HG03039 (cell line): ENCODE data around the gene SERPINB5.

Experiments used
- ATAC-seq: cut with Tn5 transposase; IDR thresholded peaks from one replicate; pipeline ENCODE4 v1.9.1; 2021; ENCODE audit warnings: mild to moderate bottlenecking, moderate library complexity; ENCODE audit not compliant: unreplicated experiment

SERPINB5 gene

GRCh38 chr18:63467699-63468098 is 9.1 kb upstream of the SERPINB5 start:
- ATAC-seq: no peak

- ATAC-seq: no peak
These were observed 8.2 kb upstream of the SERPINB5 start for GRCh38 chr18:63468575-63468974.

GRCh38 chr18:63470751-63471150 is 6.0 kb upstream of the SERPINB5 start:
- ATAC-seq: no peak

- no peak for ATAC-seq
These were observed 4.4 kb upstream of the SERPINB5 start for GRCh38 chr18:63472380-63472779.

GRCh38 chr18:63477200-63477599 is 442 bp downstream of the SERPINB5 start:
- ATAC-seq: no peak

GRCh38 chr18:63477968-63478367 is 1.2 kb downstream of the SERPINB5 start:
- ATAC-seq: no peak

GRCh38 chr18:63479826-63480225 is 3.1 kb downstream of the SERPINB5 start:
- ATAC-seq: no peak

GRCh38 chr18:63480476-63480875 is 3.7 kb downstream of the SERPINB5 start:
- no peak for ATAC-seq

- ATAC-seq: no peak
These were observed 4.2 kb downstream of the SERPINB5 start for GRCh38 chr18:63480915-63481314.

GRCh38 chr18:63487676-63488075 is 10.9 kb downstream of the SERPINB5 start:
- ATAC-seq: no peak

- no peak for ATAC-seq
These were observed 11.4 kb downstream of the SERPINB5 start for GRCh38 chr18:63488160-63488559.

- no peak for ATAC-seq
These were observed 16.1 kb downstream of the SERPINB5 start for GRCh38 chr18:63492851-63493250.

- ATAC-seq: no peak
These were observed 18.9 kb downstream of the SERPINB5 start for GRCh38 chr18:63495675-63496074.

- ATAC-seq: no peak
These were observed 29.0 kb downstream of the SERPINB5 start for GRCh38 chr18:63505566-63506335.

- ATAC-seq: no peak
These were observed 29.5 kb downstream of the SERPINB5 start for GRCh38 chr18:63506336-63506646.

GRCh38 chr18:63508596-63508995 is 31.8 kb downstream of the SERPINB5 start:
- ATAC-seq: no peak

- ATAC-seq: no peak
These were observed 34.5 kb downstream of the SERPINB5 start for GRCh38 chr18:63511285-63511684.

- no peak for ATAC-seq
These were observed 37.6 kb downstream of the SERPINB5 start for GRCh38 chr18:63514326-63514725.

GRCh38 chr18:63514888-63515678 is 38.3 kb downstream of the SERPINB5 start:
- no peak for ATAC-seq

GRCh38 chr18:63515801-63516200 is 39.0 kb downstream of the SERPINB5 start:
- ATAC-seq: no peak

- peak; percentile 87 for ATAC-seq
These were observed 41.6 kb downstream of the SERPINB5 start for GRCh38 chr18:63518178-63519012.
